H1 (cell line): ENCODE data around the gene CGNL1. TPM values are rescaled to one million over a fixed set of nuclear protein-coding genes. Genes with fewer than 3 reads are reported as not detected.

ENCODE experiments used
- CTCF ChIA-PET: fragments of 300-600 bp; sonication (Branson Sonifier 250); formaldehyde crosslinking; loops from one replicate; lab custom pipeline; 2021; ENCODE audit not compliant: partially characterized antibody; lab: Charles Lee
- POLR2A ChIA-PET: fragments of 300-600 bp; sonication (Branson Sonifier 250); formaldehyde crosslinking; loops from one replicate; lab custom pipeline; 2021; ENCODE audit warnings: inconsistent platforms; ENCODE audit not compliant: partially characterized antibody; lab: Charles Lee
- DNase-seq, 2 experiments: peaks; one replicate each; pipeline versions ENCODE4 v3.0.0 to v3.0.0-alpha.2; 2010 to 2022; ENCODE audit warnings: low spot score in 2 of 2, low read depth in 1 of 2, mixed read lengths in 1 of 2
- FAIRE-seq: peaks from 2 replicates; lab custom pipeline; 2011; peaks lifted over from hg19 to GRCh38; lab: Jason Lieb, UNC
- H2AFZ ChIP-seq: 2 replicates; pipeline ENCODE4 v1.8.1; 2012; ENCODE audit warnings: low read length, inconsistent platforms
- H2AK5ac ChIP-seq: 2 replicates; pipeline ENCODE4 v1.6.1; 2013; ENCODE audit warnings: low read depth, low read length
- H2BK120ac ChIP-seq: replicated peaks from 2 replicates; pipeline ENCODE3; 2013; ENCODE audit warnings: low read depth, low read length, inconsistent platforms
- H2BK12ac ChIP-seq: 2 replicates; pipeline ENCODE4 v1.6.1; 2013; ENCODE audit warnings: low read depth, low read length
- H2BK15ac ChIP-seq: 2 replicates; pipeline ENCODE4 v1.6.1; 2013; ENCODE audit warnings: low read length
- H2BK20ac ChIP-seq: 2 replicates; pipeline ENCODE4 v1.6.1; 2013; ENCODE audit warnings: low read length
- H2BK5ac ChIP-seq: 2 replicates; pipeline ENCODE4 v1.6.1; 2013; ENCODE audit warnings: low read depth, low read length
- H3K14ac ChIP-seq: 2 replicates; pipeline ENCODE4 v1.6.1; 2013; ENCODE audit warnings: inconsistent platforms; ENCODE audit not compliant: insufficient read length
- H3K18ac ChIP-seq: 2 replicates; pipeline ENCODE4 v1.6.1; 2013; ENCODE audit warnings: low read length; ENCODE audit errors: extremely low read depth
- H3K23ac ChIP-seq: 2 replicates; pipeline ENCODE4 v1.6.1; 2013; ENCODE audit warnings: inconsistent platforms; ENCODE audit not compliant: insufficient read length
- H3K23me2 ChIP-seq: 2 replicates; pipeline ENCODE4 v1.6.1; 2013; ENCODE audit warnings: low read depth, low read length
- H3K27ac ChIP-seq: 2 replicates; pipeline ENCODE4 v1.6.1; 2011; ENCODE audit warnings: low read depth, low read length, inconsistent platforms
- H3K27me3 ChIP-seq, 4 experiments: replicated peaks in 1 of 4; 1 replicate in 1 of 4; 2 replicates in 3 of 4; pipeline versions ENCODE4 v1.6.1 to v1.8.1; 2011 to 2013; ENCODE audit warnings: low read length in 3 of 4, mild to moderate bottlenecking in 3 of 4, inconsistent platforms in 2 of 4, mixed read lengths in 2 of 4, moderate library complexity in 1 of 4; ENCODE audit not compliant: control insufficient read depth in 3 of 4, insufficient read depth in 3 of 4; ENCODE audit errors: extremely low read depth in 1 of 4
- H3K36me3 ChIP-seq, 4 experiments: 2 replicates each; pipeline versions ENCODE4 v1.6.1 to v1.8.1; 2011 to 2013; ENCODE audit warnings: mild to moderate bottlenecking in 4 of 4, low read length in 3 of 4, moderate library complexity in 2 of 4, control low read depth in 1 of 4, inconsistent platforms in 1 of 4; ENCODE audit not compliant: insufficient read depth in 4 of 4, control insufficient read depth in 2 of 4
- H3K4ac ChIP-seq: replicated peaks from 2 replicates; pipeline ENCODE3; 2013; ENCODE audit warnings: low read length, low read depth, mixed read lengths, inconsistent platforms; ENCODE audit not compliant: insufficient read length
- H3K4me1 ChIP-seq, 4 experiments: replicated peaks in 1 of 4; 1 replicate in 1 of 4; 2 replicates in 3 of 4; pipeline versions ENCODE4 v1.6.1 to v1.8.1; 2011 to 2013; ENCODE audit warnings: low read length in 3 of 4, inconsistent platforms in 2 of 4, mixed read lengths in 1 of 4; ENCODE audit not compliant: insufficient read depth in 4 of 4, control insufficient read depth in 3 of 4
- H3K4me2 ChIP-seq, 2 experiments: 2 replicates each; pipeline versions ENCODE4 v1.6.1 to v1.8.1; 2011 to 2013; ENCODE audit warnings: low read depth in 2 of 2, low read length in 2 of 2, control low read depth in 1 of 2, inconsistent platforms in 1 of 2, mild to moderate bottlenecking in 1 of 2; ENCODE audit not compliant: insufficient read depth in 1 of 2
- H3K4me3 ChIP-seq, 4 experiments: fragments of 200-600, 300-600 bp in 1 of 4; sonication (generic), shearing (Covaris generic), sonication (Bioruptor Twin) in 1 of 4; 2 replicates each; pipeline versions ENCODE4 v1.5.1 to v1.8.1; 2011 to 2016; ENCODE audit warnings: low read length in 4 of 4, low read depth in 3 of 4, control low read depth in 2 of 4, inconsistent platforms in 2 of 4, mild to moderate bottlenecking in 2 of 4, mixed read lengths in 1 of 4, moderate library complexity in 1 of 4; ENCODE audit not compliant: insufficient read depth in 2 of 4; ENCODE audit errors: extremely low read depth in 1 of 4
- H3K56ac ChIP-seq: replicated peaks from 2 replicates; pipeline ENCODE3; 2013; ENCODE audit warnings: low read depth, mild to moderate bottlenecking, mixed read lengths, low read length, inconsistent platforms; ENCODE audit not compliant: insufficient read length
- H3K79me1 ChIP-seq: 2 replicates; pipeline ENCODE4 v1.6.1; 2013; ENCODE audit warnings: low read depth, low read length, control low read depth
- H3K79me2 ChIP-seq, 2 experiments: 2 replicates each; pipeline versions ENCODE4 v1.6.1 to v1.8.1; 2012 to 2013; ENCODE audit warnings: low read length in 2 of 2, mild to moderate bottlenecking in 2 of 2, inconsistent platforms in 1 of 2; ENCODE audit not compliant: insufficient read depth in 2 of 2, control insufficient read depth in 1 of 2
- H3K9ac ChIP-seq, 4 experiments: replicated peaks in 1 of 4; 1 replicate in 1 of 4; 2 replicates in 3 of 4; pipeline versions ENCODE4 v1.6.1 to v1.8.1; 2011 to 2013; ENCODE audit warnings: low read depth in 3 of 4, low read length in 3 of 4, control low read depth in 2 of 4, mild to moderate bottlenecking in 2 of 4, moderate library complexity in 2 of 4, inconsistent platforms in 1 of 4; ENCODE audit errors: extremely low read depth in 1 of 4
- H3K9me3 ChIP-seq, 2 experiments: 2 replicates each; pipeline versions ENCODE4 v1.6.1 to v1.8.1; 2012 to 2013; ENCODE audit warnings: mild to moderate bottlenecking in 2 of 2, moderate library complexity in 2 of 2, control low read depth in 1 of 2, inconsistent platforms in 1 of 2, low read depth in 1 of 2, low read length in 1 of 2, mixed read lengths in 1 of 2; ENCODE audit not compliant: insufficient read depth in 2 of 2
- H4K20me1 ChIP-seq, 2 experiments: replicated peaks in 1 of 2; 2 replicates each; pipeline versions ENCODE3 to v1.8.1; 2011 to 2013; ENCODE audit warnings: inconsistent platforms in 2 of 2, low read length in 2 of 2, mild to moderate bottlenecking in 1 of 2; ENCODE audit not compliant: insufficient read depth in 2 of 2, control insufficient read depth in 1 of 2
- H4K5ac ChIP-seq: 2 replicates; pipeline ENCODE4 v1.6.1; 2013; ENCODE audit warnings: low read length, low read depth, mixed read lengths, inconsistent platforms; ENCODE audit not compliant: insufficient read length
- H4K8ac ChIP-seq: 2 replicates; pipeline ENCODE4 v1.8.0; 2013; ENCODE audit warnings: mild to moderate bottlenecking, moderate library complexity, low read length, inconsistent platforms; ENCODE audit not compliant: insufficient read depth; ENCODE audit errors: extremely low read depth
- H4K91ac ChIP-seq: replicated peaks from 2 replicates; pipeline ENCODE3; 2013; ENCODE audit warnings: low read length, mixed read lengths, inconsistent platforms; ENCODE audit not compliant: insufficient read length
- CHD1 ChIP-seq: IDR thresholded peaks from 2 replicates; pipeline ENCODE4 v1.6.1; 2012; ENCODE audit warnings: low read depth, low read length, improper control_type of control experiment
- EZH2 ChIP-seq: fragments of 200-600 bp; sonication (generic); IDR thresholded peaks from 2 replicates; pipeline ENCODE4 v1.7.1; 2012; ENCODE audit warnings: low read depth, mild to moderate bottlenecking, moderate library complexity, low read length, inconsistent platforms; ENCODE audit not compliant: severe bottlenecking
- HDAC6 ChIP-seq: IDR thresholded peaks from one replicate; pipeline ENCODE4 v1.7.1; 2012; ENCODE audit warnings: low read depth, mild to moderate bottlenecking, inconsistent platforms, low read length, moderate library complexity
- POLR2A ChIP-seq, 2 experiments: IDR thresholded peaks; 1 replicate in 1 of 2; 2 replicates in 1 of 2; pipeline ENCODE4 v1.6.1; 2011; ENCODE audit warnings: low read depth in 2 of 2, low read length in 2 of 2, mild to moderate bottlenecking in 2 of 2; ENCODE audit errors: control extremely low read depth in 1 of 2
- SRF ChIP-seq: IDR thresholded peaks from 2 replicates; pipeline ENCODE4 v1.6.1; 2011; ENCODE audit warnings: mild to moderate bottlenecking, low read depth, low read length, moderate library complexity
- WGBS, 2 experiments: shearing (Covaris generic) in 1 of 2; methylation state at CpG; one replicate each; pipeline versions ENCODE4 v1.1.6 to v1.1.7; 2013 to 2015; ENCODE audit warnings: low lambda C conversion rate in 2 of 2, mixed read lengths in 2 of 2, inconsistent platforms in 1 of 2, low coverage in 1 of 2, missing lambda C conversion rate in 1 of 2; ENCODE audit not compliant: insufficient replicate concordance in 2 of 2, insufficient coverage in 1 of 2, insufficient read length in 1 of 2; ENCODE audit errors: extremely low coverage in 1 of 2, missing lambda C conversion rate in 1 of 2; 5-methylcytosine and 5-hydroxymethylcytosine counted together
- polyA plus RNA-seq, 7 experiments: library from polyadenylated mRNA; depleted of rRNA in 3 of 7; stranded (reverse) in 5 of 7; unstranded in 2 of 7; fragments of >200 nt in 5 of 7; fragments of 200-250 nt in 2 of 7; gene quantifications; 1 replicate in 5 of 7; 2 replicates in 1 of 7; 4 replicates in 1 of 7; pipeline versions ENCODE4 v1.2.1 to v1.2.3, GENCODE V29; 2011 to 2013; ENCODE audit warnings: missing spikeins in 2 of 7, mixed read lengths in 2 of 7
- total RNA-seq: library from RNA; stranded (reverse); fragmentation: NEBNext Ultra II Directional; extraction: Animal tissue kit (Norgen Biotek cat#: 25700); gene quantifications from 2 replicates; pipeline ENCODE4 v1.2.1, GENCODE V29; 2021

The CGNL1 gene
- total and polyA plus RNA-seq, 2 of the 8 experiments (the other 6 are each of a cell fraction or from before 2014, with no cell fraction given), result 21.8 to 75.6 TPM

DNA sequence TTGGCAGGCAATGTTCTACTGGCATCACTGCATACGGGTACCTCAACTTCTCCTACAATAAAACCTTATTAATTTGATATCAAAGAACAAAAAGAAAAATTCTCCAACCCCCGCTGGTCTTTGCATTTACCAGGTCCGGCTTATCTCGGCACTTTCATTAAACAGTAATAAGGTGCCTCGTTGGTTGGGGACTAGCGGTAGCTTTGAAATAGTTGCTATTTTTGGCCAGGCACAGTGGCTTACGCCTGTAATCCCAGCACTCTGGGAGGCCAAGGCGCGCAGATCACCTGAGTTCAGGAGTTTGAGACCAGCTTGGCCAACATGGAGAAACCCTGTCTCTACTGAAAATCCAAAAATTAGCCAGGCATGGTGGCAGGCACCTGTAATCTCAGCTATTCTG is 32.0 kb upstream of the CGNL1 start:
- Histone ChIP-seq H4K5ac (no peak overlapping the region), H3K23me2 (no peaks in the 10 kb centered on the region), H3K14ac (no peak overlapping the region), H4K20me1 (no peaks in the 10 kb centered on the region), H4K8ac (no peak overlapping the region), H3K27me3 (no peaks in the 10 kb centered on the region), H3K18ac (no peak overlapping the region), H2BK12ac (no peak overlapping the region), H2AK5ac (no peak overlapping the region), H3K9me3 (peaks cover 0 to 5% of the 10 kb centered on the region in 2 experiments; a peak in 1 of 4 replicates), H3K9ac (no peak overlapping the region), H3K79me1 (no peaks in the 10 kb centered on the region), H2BK20ac (no peak overlapping the region), H2BK15ac (no peak overlapping the region), H3K56ac (no peak overlapping the region), H3K79me2 (no peaks in the 10 kb centered on the region), H3K36me3 (no peaks in the 10 kb centered on the region), H3K4ac (no peak overlapping the region), H3K4me1 (peaks cover 0 to 4% (median 0%) of the 10 kb centered on the region in 4 experiments; a peak in 2 of 7 replicates), H3K27ac (no peak overlapping the region), H2BK120ac (no peak overlapping the region), H2AFZ (no peak overlapping the region), H4K91ac (no peak overlapping the region), H2BK5ac (no peak overlapping the region), H3K4me3 (no peak overlapping the region), H3K23ac (no peak overlapping the region), H3K4me2 (no peak overlapping the region)
- FAIRE-seq (no peak), DNase-seq (no peak)
- ChIA-PET POLR2A (interaction anchor here (1.6 to 1.8 kb wide), 2 partner anchors 22 to 44 kb away, joined by 3 to 5 read pairs; no protein-coding TSS in a partner anchor), CTCF (interaction anchor here (0.6 to 14.4 kb wide), 20 partner anchors 8 to 215 kb away, joined by 3 to 302 read pairs (median 8); no protein-coding TSS in a partner anchor)
- no peak for TF ChIP-seq EZH2
- no peak for TF ChIP-seq HDAC6
- no peak for TF ChIP-seq POLR2A (IDR thresholded peaks at IDR 0.05; ENCODE audit: control extremely low read depth in 1 of 2, low read depth in 2 of 2, low read length in 2 of 2)
- TF ChIP-seq SRF, result no peak
- TF ChIP-seq CHD1, result no peak
- WGBS, 2 experiments, result 92% methylated on average over 9 of the region's 9 CpGs; no CpG with 5 or more reads in 1 of the 2 experiments
